ENCODE measurements around the gene LRRFIP1. TPM values are rescaled to one million over a fixed set of nuclear protein-coding genes. Genes with fewer than 3 reads are reported as not detected.
A peak's percentile ranks its signal among the peaks of the same experiment; 100 is the strongest.

The LRRFIP1 gene
- total and polyA plus RNA-seq, 9 of the 15 experiments (the other 6 are each of a cell fraction or from before 2014, with no cell fraction given) = 13.1 to 45.2 (median 31.3) TPM

DNA sequence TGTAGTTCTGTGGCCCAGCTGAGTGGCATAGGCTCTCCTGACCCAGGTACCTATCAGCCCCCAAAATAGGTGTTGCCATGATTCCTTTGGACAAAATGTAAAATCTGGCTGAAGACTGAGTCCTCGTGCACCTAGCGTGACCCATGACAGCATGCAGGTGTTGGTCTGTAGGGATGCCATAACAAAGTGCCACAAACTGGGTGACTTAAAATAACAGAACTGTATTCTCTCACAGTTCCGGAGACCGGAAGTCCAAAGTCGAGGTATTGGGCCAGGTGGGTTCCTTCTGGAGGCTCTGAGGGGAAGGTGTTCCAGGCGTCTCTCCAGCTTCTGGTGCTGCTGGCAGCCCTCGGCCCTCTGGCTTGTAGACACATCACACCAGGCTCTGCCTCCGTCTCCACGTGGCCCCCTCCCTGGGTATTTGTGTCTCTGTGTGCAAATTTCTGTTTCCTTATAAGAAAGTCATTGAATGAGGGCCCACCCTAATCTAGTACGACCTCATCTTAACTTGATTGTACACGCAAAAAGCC lies 34.5 kb downstream of the LRRFIP1 start (continued):
- TF ChIP-seq, protein P1, sequence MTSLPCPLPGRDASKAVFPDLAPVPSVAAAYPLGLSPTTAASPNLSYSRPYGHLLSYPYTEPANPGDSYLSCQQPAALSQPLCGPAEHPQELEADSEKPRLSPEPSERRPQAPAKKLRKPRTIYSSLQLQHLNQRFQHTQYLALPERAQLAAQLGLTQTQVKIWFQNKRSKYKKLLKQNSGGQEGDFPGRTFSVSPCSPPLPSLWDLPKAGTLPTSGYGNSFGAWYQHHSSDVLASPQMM (CRISPR knock-in tag; IDR thresholded peaks at IDR 0.05) = no peak
- no peak for TF ChIP-seq BRD4 (IDR thresholded peaks at IDR 0.05)
- TF ChIP-seq GATAD2B (IDR thresholded peaks at IDR 0.05; ENCODE audit: borderline replicate concordance) = no peak
- TF ChIP-seq FOXA3 (CRISPR knock-in tag; conservative IDR thresholded peaks at IDR 0.05 in 1 of 2, IDR thresholded peaks at IDR 0.05 in 1 of 2) = no peak

GRCh38 chr2:237662671-237663093 lies 35.3 kb downstream of the LRRFIP1 start:
- Histone ChIP-seq H4K20me1 (replicated peaks; ENCODE audit: control insufficient read depth, insufficient read depth, low read length) (no peaks in the 10 kb centered on the region), H3K27ac (ENCODE audit: extremely low read depth, low read depth, low read length) (no peak overlapping the region), H3K4me2 (ENCODE audit: insufficient read depth, low read length) (peak overlapping the region; percentile 20; the same call in 1 of the 2 replicates), H3K9me1 (ENCODE audit: control insufficient read depth, insufficient read depth, low read length) (no peaks in the 10 kb centered on the region), H3K4me1 (replicated peaks in 1 of 2; ENCODE audit: control insufficient read depth in 2 of 2, insufficient read depth in 2 of 2, low read length in 2 of 2) (no peaks in the 10 kb centered on the region; a peak in 2 of 5 replicates), H3K9me3 (replicated peaks; ENCODE audit: control insufficient read depth, insufficient read depth, low read depth, low read length) (no peaks in the 10 kb centered on the region), H3K79me2 (ENCODE audit: control insufficient read depth, insufficient read depth, low read length) (no peaks in the 10 kb centered on the region), H2AFZ (ENCODE audit: low read depth, low read length) (peak overlapping the region; percentile 35; the same call in 1 of the 2 replicates), H3K9ac (ENCODE audit: insufficient read depth in 1 of 2, low read depth in 2 of 2, low read length in 2 of 2) (no peak overlapping the region), H3K27me3 (ENCODE audit: control insufficient read depth in 2 of 2, insufficient read depth in 2 of 2, low read length in 2 of 2) (peaks cover 2 to 42% of the 10 kb centered on the region in 2 experiments; a peak in 3 of 5 replicates), H3K4me3 (no peak overlapping the region), H3K36me3 (ENCODE audit: control insufficient read depth, insufficient read depth, low read length) (no peaks in the 10 kb centered on the region)
- DNase-seq (ENCODE audit: extremely low read depth in 1 of 4, low spot score in 3 of 4) = peak; percentile 16 to 55 (median 26)
- intact Hi-C loops (cut with micrococcal nuclease) (no loop called here), in situ Hi-C loops (cut with MboI) (no loop called here)
- CTCF ChIA-PET (ENCODE audit: low intra/inter-chr PET ratio) = interaction anchor here (0.7 kb wide), 2 partner anchors 11 to 364 kb away, joined by 3 read pairs; no protein-coding TSS in a partner anchor
- ATAC-seq = peak; percentile 94
- no peak for FAIRE-seq
- WGBS (ENCODE audit: insufficient coverage, low coverage, missing lambda C conversion rate) = 2% methylated on average over 13 of the region's 13 CpGs
- BruUV-seq (replicated peaks) = no TSS peak
- POLR2A ChIA-PET = no interaction called here
- no peak for TF ChIP-seq ZFP36 (IDR thresholded peaks at IDR 0.05; ENCODE audit: low read depth, low read length, partially characterized antibody)
- TF ChIP-seq, protein P2, sequence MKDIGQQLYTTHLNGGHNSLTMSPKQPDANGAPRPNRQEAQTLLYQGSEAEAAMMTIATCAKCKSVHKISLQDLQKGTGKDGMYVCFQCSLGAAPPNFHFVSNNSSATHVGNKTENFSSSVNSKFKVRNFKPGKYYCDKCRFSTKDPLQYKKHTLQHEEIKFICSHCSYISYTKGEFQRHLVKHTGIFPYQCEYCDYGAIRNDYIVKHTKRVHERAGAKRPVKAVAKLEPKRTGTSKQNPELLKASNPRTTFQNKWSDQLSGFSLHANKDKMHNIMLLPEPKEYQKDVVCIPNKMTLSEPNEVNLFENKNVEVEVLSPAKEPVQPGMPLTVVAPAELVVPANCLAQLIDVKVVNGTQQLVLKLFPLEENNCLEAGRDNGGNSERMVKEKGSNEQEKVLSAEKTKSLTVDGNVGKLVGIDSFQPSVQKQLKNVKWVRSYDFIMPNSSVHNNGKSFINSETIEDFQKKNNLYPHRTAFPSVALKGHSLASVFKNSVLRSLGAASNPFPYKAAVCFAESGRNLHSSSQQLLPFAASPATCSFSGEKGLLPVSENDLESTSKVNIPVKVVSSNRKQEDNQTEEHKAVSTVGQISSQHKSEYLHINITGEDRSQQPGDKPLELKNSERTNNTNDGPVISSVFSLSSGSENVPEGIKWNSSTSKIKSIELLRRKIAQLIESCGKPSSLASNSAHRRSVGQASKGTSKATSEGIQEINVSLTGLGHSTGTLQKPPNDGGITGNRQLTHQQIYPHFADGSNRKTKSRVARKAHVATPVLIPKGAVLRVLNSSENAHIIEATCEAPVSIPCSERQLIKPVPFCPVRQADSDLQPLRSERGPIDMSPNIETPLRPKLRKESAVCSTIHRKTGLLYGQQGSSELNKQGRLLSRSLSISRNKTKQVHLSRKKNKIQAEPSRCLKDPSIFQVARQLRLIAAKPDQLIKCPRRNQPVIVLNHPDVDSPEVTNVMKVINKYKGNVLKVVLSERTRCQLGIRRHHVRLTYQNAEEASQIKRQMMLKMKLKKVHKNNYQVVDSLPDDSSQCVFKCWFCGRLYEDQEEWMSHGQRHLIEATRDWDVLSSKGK (CRISPR knock-in tag; IDR thresholded peaks at IDR 0.05) = no peak
- no peak for TF ChIP-seq CHCHD3 (CRISPR knock-in tag; IDR thresholded peaks at IDR 0.05)
- TF ChIP-seq PKNOX1 (IDR thresholded peaks at IDR 0.05) = peak; percentile 92
- TF ChIP-seq ATF7 (IDR thresholded peaks at IDR 0.05) = 0 out of 2 replicates have a peak, but pooled peaks have one; percentile 16
- TF ChIP-seq BMI1 (IDR thresholded peaks at IDR 0.05; ENCODE audit: low read length) = 0 out of 2 replicates have a peak, but pooled peaks have one; percentile 25
- TF ChIP-seq ZNF586 (CRISPR knock-in tag; conservative IDR thresholded peaks at IDR 0.05) = no peak
- TF ChIP-seq UBTF (IDR thresholded peaks at IDR 0.05; ENCODE audit: borderline replicate concordance in 1 of 2, low read depth in 2 of 2, low read length in 2 of 2) = no peak
- no peak for TF ChIP-seq IRF2 (CRISPR knock-in tag; IDR thresholded peaks at IDR 0.05)

All from K562 (cell line).